GM21381 (cell line): ENCODE data around the gene DOCK8.
"Not testable (repeated sequence)": the region's sequence is repeated elsewhere in the genome, so short reads cannot be mapped to it uniquely, and the experiment has no call there.

Experiments used
- ATAC-seq: cut with Tn5 transposase; IDR thresholded peaks from one replicate; pipeline ENCODE4 v1.9.1; 2021; ENCODE audit warnings: mild to moderate bottlenecking, moderate library complexity; ENCODE audit not compliant: unreplicated experiment

DOCK8 gene

DNA sequence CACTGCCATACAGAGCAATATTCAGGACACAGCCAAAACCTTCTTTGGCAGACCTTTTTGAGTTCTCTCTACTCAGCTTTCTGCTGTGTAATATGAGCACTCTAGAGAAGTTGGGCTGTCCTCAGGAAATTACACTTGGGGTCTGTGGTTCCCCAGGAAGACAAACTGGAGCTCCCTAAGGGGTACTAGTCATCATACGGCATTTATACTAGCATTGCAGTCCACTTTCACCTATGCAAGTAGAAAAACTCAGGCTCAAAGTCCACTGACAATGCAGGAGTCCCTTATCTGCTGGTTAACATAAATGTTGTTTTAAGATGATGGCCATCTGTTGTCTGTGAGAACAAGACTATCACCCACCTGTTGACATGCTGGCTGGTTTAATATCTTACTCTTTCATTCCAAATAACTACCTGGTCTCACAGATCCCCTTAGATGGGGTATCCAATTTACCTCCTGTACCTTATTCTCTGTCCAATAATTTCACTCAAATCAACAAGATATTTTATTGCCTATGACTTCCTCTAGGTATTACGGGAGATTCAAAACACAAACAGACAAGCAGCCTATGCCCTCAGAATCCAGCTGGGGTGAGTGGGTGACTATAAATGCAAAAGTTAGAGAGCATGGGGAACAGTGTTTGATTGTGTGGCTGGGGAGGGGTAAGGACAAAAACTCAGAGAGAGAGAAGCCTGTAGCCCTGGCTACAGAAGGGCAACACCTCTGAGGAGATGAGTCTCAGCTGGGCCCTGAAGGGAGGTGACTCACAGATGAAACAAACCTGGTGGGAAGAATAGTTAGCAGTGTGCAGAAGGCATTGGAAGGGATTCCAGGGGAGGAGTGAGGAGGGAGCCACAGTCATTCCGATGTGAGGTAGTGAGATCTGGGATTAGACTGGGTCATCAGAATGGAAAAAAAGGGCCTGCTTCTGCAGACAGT, 10.2 kb downstream of the DOCK8 start:
- ATAC-seq: no peak

DNA sequence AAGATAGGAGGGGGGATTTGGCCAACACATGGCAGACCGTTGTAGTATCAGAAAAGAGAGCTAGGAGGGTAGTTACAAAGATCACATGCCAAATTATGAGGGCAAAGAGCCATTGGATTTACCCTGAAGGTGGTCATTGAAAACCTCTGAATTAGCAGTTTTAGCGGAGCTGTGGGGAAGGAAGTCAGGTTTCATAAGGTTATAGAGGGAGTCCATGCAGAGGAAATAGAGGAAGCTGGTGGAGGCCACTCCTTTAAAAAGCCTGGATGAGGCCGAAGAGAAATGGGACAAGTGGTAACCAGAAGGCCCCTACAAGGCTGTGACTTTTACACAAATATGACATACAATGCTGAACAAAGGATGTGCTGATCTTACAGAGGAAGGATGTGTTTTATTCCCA, 13.2 kb downstream of the DOCK8 start:
- no peak for ATAC-seq

DNA sequence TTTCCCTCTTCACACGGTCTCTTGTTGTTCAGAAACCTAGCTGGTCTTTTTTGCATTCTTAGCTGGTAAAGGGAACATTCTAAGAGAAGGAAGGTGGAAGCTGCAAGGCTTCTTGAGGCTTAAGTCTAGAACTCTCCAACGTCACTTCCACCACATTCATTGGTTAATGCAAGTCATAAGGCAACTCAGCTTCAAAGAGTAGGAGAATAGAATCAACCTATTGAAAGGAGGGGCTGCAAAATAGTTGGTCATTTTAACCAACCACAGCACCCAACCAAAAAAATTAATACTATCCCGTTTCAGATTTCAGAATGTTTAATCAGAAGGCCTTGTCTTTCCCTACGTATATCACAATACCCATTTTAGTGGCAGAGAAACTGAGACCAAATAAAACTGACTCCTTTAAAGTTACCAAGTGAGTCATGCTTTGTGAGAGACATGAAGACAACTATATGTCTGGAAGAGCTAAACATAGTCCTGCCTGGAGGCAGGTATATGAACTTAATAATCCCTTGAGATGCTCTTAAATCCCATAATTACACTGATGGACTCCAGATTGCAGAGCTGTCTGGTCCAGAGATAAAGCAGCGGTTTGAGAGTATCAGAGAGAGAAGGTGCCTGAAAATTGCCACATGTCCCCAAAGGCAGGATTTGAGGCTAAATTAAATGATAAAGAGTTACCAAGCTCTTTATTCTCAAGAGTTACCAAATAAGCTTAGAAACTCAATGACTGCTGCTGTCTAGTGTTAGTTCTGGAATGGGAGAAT, 14.4 kb downstream of the DOCK8 start:
- no peak for ATAC-seq

GRCh38 chr9:231625-232024, 17.0 kb downstream of the DOCK8 start:
- ATAC-seq: not testable (repeated sequence)

- ATAC-seq: not testable (repeated sequence)
These were observed 19.0 kb downstream of the DOCK8 start for GRCh38 chr9:233708-234107.

DNA sequence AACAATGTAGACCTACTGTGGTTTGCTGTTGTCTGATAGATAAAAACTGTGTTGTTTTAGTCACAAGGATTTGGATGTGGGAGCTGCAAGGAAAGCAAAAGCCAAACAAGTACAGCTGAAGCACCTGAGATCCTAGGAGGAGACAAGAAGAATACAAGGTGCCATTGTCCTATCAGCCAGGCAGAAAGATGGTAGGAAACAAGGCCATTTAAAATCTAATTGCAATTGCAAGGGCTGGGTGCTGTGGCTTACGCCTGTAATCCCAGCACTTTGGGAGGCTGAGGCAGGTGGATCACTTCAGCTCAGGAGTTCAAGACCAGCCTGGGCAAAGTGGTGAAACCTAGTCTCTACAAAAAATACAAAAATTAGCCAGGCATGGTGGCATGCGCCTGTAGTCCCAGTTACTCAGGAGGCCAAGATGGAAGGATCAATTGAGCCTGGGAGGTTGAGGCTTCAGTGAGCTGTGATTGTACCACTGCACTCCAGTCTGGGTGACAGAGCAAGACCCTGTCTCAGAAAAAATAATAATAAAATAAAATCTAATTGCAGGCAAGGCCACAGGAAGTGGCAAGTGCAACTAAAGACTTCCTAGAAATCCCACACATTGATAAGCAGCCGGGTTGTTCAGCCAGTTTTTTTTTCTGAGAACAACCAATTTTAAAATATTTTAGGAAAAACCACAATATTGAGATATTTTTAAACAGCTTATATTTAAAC, 22.6 kb downstream of the DOCK8 start:
- ATAC-seq: no peak

DNA sequence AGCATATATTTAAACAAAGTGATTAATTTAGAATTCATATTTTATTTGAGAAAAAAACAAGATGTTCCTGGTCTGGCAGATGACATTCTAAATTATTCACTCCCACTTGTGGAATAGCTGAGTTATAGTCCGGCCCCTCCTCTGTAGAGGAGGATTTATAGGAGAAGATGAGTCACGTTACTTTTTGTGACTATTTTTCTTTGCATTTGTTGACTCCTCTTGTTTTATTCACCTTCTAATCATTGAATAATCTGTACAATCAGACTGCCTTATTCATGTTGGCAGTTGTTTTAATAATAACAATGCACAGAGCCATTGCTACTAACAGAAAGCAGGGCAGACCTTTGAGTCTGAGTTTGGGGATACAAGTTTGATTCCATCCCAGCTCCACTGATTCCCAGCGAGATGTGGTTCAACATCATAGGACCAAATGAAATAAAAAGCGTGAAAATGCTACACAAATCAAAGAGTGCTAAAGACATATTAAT, 23.2 kb downstream of the DOCK8 start:
- no peak for ATAC-seq

DNA sequence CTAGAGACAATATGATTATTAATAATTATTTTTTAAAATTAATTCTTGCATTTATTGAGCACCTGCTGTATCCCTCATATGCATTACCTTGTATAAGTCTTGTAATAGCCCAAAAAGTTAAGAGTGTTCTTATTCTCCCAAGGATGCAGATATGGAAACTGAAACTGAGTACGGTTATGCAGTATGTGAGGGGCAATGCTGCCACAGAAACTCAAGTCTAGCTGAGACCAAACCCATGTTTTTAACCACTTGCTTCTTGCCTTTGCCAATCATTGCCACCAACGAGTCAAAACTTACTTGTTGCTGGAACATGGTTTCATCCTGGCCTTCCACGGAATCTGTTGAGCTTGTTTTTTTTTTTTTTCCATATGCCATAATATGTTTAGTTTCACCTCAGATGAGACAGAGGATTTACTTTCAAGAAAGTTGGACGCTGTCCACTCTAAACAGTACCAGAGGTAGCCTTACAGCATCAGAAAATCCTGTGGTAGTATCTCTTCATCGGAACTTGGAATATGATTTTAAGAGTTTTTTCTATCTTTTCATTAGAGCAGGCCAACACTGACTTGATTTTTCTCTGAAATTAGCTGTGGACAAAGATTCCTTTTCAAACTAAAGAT, 27.9 kb downstream of the DOCK8 start:
- no peak for ATAC-seq

GRCh38 chr9:248278-248961, 33.8 kb downstream of the DOCK8 start:
- no peak for ATAC-seq

DNA sequence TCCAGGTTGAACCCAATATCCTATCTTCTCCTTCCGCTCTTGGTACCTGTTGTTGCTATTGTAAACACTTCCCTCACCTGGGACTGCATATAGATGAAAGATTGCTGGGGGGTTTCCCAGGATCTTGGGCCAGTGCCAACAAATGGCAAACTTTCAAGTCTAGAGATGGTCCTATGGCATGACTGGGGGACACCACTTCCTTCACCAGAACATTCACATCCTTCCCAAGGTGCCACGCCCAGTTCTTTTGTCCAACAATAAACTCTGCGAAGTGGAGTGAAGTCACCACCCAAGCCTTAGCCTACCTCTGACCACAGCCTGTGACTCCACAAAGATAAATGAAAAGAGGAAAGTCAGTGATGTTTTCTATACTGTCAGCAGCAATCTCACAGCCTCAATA, 34.4 kb downstream of the DOCK8 start:
- ATAC-seq: no peak

DNA sequence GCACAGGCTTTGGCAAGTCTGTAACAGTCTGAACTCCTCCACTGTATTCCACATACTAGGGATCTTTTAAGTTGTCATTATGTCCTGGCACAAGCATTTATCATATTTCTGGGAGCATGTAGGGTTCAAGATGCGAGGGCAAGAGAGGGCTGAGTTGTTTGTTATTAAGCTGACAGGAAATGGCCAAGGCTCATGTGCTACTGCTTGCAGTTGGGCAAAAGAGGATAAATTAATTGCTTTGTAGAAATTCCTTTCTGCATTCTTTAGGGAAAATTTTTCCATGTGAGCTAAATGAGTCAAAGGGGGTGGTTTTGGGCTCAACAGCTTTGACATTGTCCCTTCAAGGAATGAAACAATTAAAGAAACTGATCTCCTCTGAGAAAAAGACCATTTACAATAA, 35.4 kb downstream of the DOCK8 start:
- ATAC-seq: no peak

DNA sequence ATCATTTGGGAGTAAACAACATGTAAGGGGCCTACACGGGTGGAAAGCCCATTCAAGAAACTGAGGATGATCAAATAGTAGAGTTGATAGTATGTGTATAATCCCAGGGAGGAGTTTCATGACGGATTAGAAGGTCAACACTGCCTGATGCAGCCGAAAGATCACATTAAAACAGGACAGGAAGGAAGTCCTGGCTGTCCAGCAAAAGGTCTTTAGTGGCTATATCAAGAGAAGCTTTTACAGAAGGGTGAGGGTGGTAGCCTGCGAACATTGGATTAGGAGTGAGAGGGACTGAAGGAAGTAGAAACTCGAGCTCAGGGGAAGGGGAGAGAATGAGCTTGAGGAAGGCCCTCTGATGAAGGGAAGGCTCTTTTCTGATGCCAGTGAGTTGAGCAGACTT, 36.0 kb downstream of the DOCK8 start:
- ATAC-seq: no peak

DNA sequence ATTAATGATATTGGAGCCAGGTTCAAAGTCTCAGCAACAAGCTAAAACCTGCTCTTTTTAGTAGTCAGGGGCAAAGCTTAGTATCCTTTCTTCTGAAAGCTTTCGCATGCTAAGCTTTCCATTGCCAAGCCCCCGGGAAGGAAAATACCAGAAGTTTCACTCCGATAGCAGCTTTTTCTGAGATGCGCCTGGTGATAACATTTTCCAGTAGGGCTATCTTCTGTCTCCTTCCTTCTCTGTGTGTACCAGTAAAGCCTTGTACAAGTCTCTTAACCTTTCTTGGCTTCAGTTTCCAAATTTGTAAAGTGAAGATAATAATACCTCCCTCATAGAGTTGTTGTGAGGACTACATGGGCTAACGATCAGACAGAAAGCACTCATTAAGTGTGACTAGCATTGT, 36.7 kb downstream of the DOCK8 start:
- ATAC-seq: no peak

DNA sequence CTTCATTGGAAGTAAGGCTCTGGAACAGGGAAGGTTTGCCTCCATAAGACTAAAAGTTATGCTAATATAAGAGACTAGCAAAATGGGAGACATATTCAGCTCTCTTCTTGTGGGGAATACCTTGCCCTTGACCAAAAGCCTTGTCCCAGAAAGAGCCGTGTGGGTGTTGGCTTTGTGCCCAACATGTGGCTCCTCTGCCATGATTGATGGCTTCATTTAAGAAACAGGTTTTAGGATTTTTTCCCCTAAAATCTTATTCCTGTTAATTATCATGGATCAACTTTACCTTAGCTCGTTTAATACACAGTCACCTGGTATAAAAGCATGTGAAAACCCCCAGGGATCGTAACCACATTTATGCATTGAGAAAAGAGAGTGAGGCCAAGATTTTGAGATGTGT, 38.9 kb downstream of the DOCK8 start:
- no peak for ATAC-seq

- no peak for ATAC-seq
These were observed 39.9 kb downstream of the DOCK8 start for GRCh38 chr9:254516-254915.

DNA sequence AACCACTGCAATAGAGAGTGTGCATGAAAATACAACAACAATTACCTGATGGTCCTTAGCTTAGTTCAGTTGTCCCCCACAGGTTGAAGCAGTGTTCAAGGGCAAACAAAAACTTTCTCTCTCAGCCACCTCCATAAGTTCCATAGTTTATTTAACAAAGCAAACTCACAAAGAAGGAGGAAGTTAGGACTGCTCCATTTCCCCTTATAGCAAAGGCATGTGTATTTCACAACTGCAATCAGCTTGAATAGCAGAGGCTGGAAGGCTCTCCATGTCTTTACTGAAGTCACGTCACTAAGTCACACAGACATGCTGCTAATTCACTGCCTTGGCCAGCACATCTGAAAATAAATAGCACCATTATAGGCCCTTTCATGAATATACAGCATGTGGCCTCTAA, 43.3 kb downstream of the DOCK8 start:
- ATAC-seq: no peak

DNA sequence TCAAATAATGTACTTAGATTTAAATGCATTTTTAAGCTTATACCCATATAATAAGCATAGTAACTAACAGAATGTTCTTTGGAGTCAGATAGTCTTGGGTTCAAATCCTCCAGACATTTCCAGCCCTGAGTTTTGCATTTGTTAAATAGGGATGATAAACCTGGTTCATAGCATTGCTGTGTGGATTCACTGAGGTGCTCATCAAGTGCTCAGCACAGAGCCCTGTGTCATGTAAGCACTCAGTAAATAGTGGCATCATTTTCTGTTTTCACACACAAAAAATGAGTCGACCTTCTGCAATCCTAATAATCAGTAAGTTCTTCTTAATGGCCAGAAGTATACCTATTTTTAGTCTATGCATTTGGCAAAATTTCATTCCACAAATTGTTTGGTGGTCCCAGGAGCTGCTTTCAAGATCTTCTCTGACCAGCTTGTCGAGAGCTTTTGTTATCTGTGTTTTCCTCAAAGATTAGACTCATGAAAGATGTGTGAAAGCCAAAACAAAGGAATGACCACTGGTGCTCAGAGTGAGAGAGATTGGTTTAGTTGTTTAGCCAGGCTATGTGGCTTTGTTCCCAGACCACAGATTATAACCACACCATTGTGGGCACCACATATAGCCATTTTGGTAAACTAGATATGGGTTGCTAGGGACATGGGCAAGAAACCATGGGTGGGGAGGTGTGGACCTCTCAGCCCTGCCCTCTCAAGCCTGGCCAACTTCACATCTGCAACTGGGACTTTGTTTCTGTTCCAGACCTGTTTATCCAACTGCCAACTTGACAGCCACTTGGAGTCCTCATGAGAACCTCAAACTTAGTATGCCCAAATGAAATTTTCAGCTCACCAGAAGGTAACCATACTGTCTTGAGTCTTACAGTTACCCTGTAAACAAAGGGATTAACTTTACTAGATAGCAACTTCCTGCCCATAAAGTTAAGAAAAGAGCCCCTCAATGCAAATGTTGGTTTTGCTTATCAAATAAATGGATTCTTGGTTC, 45.0 kb downstream of the DOCK8 start:
- no peak for ATAC-seq

DNA sequence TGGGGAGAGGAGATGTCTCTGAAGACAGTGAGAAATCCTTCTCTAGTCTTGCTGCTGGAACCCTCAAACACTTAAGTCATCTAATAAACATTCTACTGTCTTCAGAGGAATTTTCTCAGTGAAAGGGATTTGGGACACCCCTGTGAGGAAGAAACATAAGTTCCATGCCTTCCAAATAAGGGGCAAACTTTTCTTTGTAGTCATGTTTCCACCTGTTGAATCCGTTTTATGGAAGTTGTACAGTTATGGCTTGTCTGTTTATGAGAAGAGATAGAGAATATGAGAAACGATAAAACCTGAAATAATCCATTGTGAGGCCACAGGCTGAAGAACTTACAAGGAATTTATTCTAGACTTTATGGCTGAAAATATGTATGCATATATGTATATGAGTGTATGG, 49.6 kb downstream of the DOCK8 start:
- no peak for ATAC-seq

- no peak for ATAC-seq
These were observed 50.7 kb downstream of the DOCK8 start for GRCh38 chr9:265209-265870.
